CD4-positive, alpha-beta memory T cell (primary cell): Measurements from ENCODE around the gene DHRS3. TPM values are rescaled to one million over a fixed set of nuclear protein-coding genes. Genes with fewer than 3 reads are reported as not detected.

Experiments
- CTCF ChIA-PET: fragments of 350-600 bp; sonication (Branson Sonifier 250); formaldehyde crosslinking; loops from one replicate; lab custom pipeline; 2021; ENCODE audit warnings: inconsistent platforms; ENCODE audit not compliant: partially characterized antibody; lab: Charles Lee
- POLR2A ChIA-PET: fragments of 350-600 bp; sonication (Branson Sonifier 250); formaldehyde crosslinking; loops from one replicate; lab custom pipeline; 2021; ENCODE audit not compliant: partially characterized antibody; lab: Charles Lee
- DNase-seq, 5 donors: peaks; one replicate each; pipeline versions ENCODE4 v3.0.0 to v3.0.0-alpha.2; 2020 to 2022; ENCODE audit warnings: mixed read lengths in 1 of 5
- H3K27ac ChIP-seq: one replicate; pipeline ENCODE4 v1.7.0; 2013; ENCODE audit warnings: low read depth, low read length
- H3K27me3 ChIP-seq: 2 replicates; pipeline ENCODE4 v1.7.0; 2013; ENCODE audit warnings: mild to moderate bottlenecking, low read length, moderate library complexity; ENCODE audit not compliant: insufficient read depth
- H3K36me3 ChIP-seq: 2 replicates; pipeline ENCODE4 v1.7.0; 2013; ENCODE audit warnings: mild to moderate bottlenecking, low read length, moderate library complexity; ENCODE audit not compliant: insufficient read depth
- H3K4me1 ChIP-seq: 2 replicates; pipeline ENCODE4 v1.7.0; 2013; ENCODE audit warnings: mild to moderate bottlenecking, low read length, moderate library complexity; ENCODE audit not compliant: insufficient read depth
- H3K4me3 ChIP-seq, 2 donors: one replicate each; pipeline ENCODE4 v1.7.0; 2013; ENCODE audit warnings: low read length in 2 of 2, mild to moderate bottlenecking in 1 of 2
- H3K9me3 ChIP-seq, 2 donors: one replicate each; pipeline ENCODE4 v1.7.0; 2013; ENCODE audit warnings: low read length in 2 of 2, control low read depth in 1 of 2; ENCODE audit not compliant: control insufficient read depth in 1 of 2
- H3K27ac Mint-ChIP-seq, 7 donors: one replicate each; pipeline ENCODE4 v1.8.0; 2020 to 2021; ENCODE audit warnings: mixed read lengths in 7 of 7, mild to moderate bottlenecking in 6 of 7, inconsistent platforms in 3 of 7, moderate library complexity in 3 of 7
- H3K27me3 Mint-ChIP-seq, 2 donors: one replicate each; pipeline ENCODE4 v1.8.0; 2020 to 2021; ENCODE audit warnings: mixed read lengths in 2 of 2
- H3K36me3 Mint-ChIP-seq, 2 donors: one replicate each; pipeline ENCODE4 v1.8.0; 2020 to 2021; ENCODE audit warnings: mixed read lengths in 2 of 2, inconsistent platforms in 1 of 2, mild to moderate bottlenecking in 1 of 2
- H3K4me1 Mint-ChIP-seq, 4 donors: one replicate each; pipeline ENCODE4 v1.8.0; 2020 to 2021; ENCODE audit warnings: mixed read lengths in 4 of 4, mild to moderate bottlenecking in 1 of 4
- H3K4me3 Mint-ChIP-seq, 8 donors: one replicate each; pipeline ENCODE4 v1.8.0; 2020 to 2021; ENCODE audit warnings: mixed read lengths in 8 of 8, mild to moderate bottlenecking in 7 of 8, moderate library complexity in 6 of 8, inconsistent platforms in 3 of 8
- H3K9me3 Mint-ChIP-seq, 8 donors: one replicate each; pipeline ENCODE4 v1.8.0; 2020 to 2021; ENCODE audit warnings: mixed read lengths in 8 of 8, mild to moderate bottlenecking in 5 of 8, inconsistent platforms in 3 of 8, moderate library complexity in 1 of 8
- intact Hi-C: fragments of 100-400 bp; cut with micrococcal nuclease; formaldehyde crosslinking; loops from one replicate; pipeline ENCODE4 v1.15.1; 2023
- polyA plus RNA-seq, 2 donors: library from polyadenylated mRNA; unstranded; fragments of 300-500 nt; fragmentation: Illumina TruSeq; gene quantifications; one replicate each; pipeline ENCODE4 v1.2.3, GENCODE V29; 2021
- total RNA-seq, 2 experiments: library from RNA; stranded (reverse); gene quantifications; one replicate each; pipeline ENCODE4 v1.2.3, GENCODE V29; 2021

The DHRS3 gene
- total and polyA plus RNA-seq, 4 experiments from 2014 or later: 30.1 to 91.8 (median 64.0) TPM

DNA sequence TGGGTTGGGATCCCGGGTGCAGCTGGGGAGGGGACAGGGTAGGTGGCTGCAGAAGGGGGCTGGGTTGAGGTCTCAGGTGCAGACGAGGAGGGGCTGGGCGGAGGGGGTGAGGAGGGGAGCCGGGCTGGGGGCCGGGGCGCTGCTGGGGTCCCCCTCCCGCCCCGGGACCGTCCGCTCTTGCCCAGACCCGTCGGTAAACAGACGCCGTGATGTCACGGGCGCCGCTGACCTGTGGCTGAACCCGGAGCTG is 22.3 kb downstream of the DHRS3 start:
- Mint-ChIP-seq H3K4me1 (peaks cover 22 to 73% (median 46%) of the 10 kb centered on the region in 4 donors), H3K4me3 (peak overlapping the region in 5 of 8 donors; percentile 15 to 31 (median 25)), H3K27me3 (no peaks in the 10 kb centered on the region), H3K36me3 (peaks cover 4 to 5% of the 10 kb centered on the region in 2 donors), H3K27ac (no peak overlapping the region), H3K9me3 (no peaks in the 10 kb centered on the region)
- no peak for DNase-seq
- intact Hi-C loops: no loop called here
- no peak overlapping the region for H3K27ac ChIP-seq
- peaks cover 30% of the 10 kb centered on the region for H3K4me1 ChIP-seq
- H3K9me3 ChIP-seq: no peaks in the 10 kb centered on the region
- H3K36me3 ChIP-seq: peaks cover 4% of the 10 kb centered on the region
- POLR2A ChIA-PET: interaction anchor here (0.8 to 3.1 kb wide), 2 partner anchors 24 to 85 kb away, joined by 3 to 17 read pairs; partner anchors contain the start of gene DHRS3
- no peak overlapping the region for H3K4me3 ChIP-seq
- no peaks in the 10 kb centered on the region for H3K27me3 ChIP-seq
- CTCF ChIA-PET: interaction anchor here (1.4 kb wide), 1 partner anchor 23 kb away, joined by 4 read pairs; no protein-coding TSS in a partner anchor

DNA sequence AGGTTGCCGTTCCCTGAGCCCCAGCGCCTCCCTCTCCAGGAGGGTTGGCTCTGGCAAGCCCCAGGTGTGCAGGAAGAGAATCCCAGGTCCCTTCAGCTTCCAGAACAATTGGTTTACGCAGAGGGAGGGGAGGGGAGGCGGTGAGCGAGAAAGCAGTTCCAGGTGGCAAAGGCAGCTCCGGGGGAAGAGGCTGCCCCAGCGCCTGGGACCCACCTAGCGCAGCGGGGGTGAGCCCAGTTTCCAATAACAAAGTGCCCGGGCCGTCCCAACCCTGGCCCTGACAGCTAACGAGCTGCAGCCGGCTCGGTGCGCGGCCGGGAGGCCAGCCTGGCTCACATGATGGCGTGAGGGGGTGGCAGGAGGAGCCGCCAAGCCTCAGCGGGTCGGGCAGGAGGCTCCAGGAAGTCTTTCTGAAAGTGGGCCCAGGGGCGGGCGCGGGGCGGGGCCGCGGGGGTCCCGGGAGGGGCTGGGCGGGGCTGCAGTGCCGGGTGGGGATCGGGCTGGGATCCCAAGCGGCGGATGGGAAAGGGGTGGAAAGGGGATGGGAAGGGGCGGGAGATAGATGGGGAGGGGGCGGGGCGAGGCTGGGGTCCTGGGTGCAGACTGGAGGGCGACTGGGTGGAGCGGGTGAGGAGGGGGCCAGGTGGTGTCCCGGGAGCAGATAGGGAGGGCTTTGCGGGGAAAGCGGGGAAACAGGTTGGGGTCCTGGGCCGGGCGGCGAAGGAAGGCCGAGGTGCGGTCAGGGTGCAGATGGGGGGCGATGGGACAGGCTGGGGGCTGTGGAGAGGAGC is 22.8 kb downstream of the DHRS3 start:
- H3K36me3 Mint-ChIP-seq: peaks cover 4 to 5% of the 10 kb centered on the region in 2 donors
- H3K27me3 Mint-ChIP-seq: no peaks in the 10 kb centered on the region
- peak overlapping the region; percentile 62 to 82 (median 76) for H3K4me3 Mint-ChIP-seq
- H3K27ac ChIP-seq: no peak overlapping the region
- no peaks in the 10 kb centered on the region for H3K9me3 Mint-ChIP-seq
- no peak for DNase-seq
- POLR2A ChIA-PET: interaction anchor here (0.8 to 3.1 kb wide), 2 partner anchors 24 to 85 kb away, joined by 3 to 17 read pairs; partner anchors contain the start of gene DHRS3
- peaks cover 4% of the 10 kb centered on the region for H3K36me3 ChIP-seq
- no peaks in the 10 kb centered on the region for H3K27me3 ChIP-seq
- no peak overlapping the region for H3K4me3 ChIP-seq
- peak overlapping the region in 4 of 7 donors; percentile 13 to 85 (median 76) for H3K27ac Mint-ChIP-seq
- H3K9me3 ChIP-seq: no peaks in the 10 kb centered on the region
- H3K4me1 ChIP-seq: peaks cover 28% of the 10 kb centered on the region
- H3K4me1 Mint-ChIP-seq: peaks cover 20 to 70% (median 44%) of the 10 kb centered on the region in 4 donors
- CTCF ChIA-PET: interaction anchor here (0.9 kb wide), 1 partner anchor 29 kb away, joined by 3 read pairs; no protein-coding TSS in a partner anchor
- intact Hi-C loops: no loop called here

DNA sequence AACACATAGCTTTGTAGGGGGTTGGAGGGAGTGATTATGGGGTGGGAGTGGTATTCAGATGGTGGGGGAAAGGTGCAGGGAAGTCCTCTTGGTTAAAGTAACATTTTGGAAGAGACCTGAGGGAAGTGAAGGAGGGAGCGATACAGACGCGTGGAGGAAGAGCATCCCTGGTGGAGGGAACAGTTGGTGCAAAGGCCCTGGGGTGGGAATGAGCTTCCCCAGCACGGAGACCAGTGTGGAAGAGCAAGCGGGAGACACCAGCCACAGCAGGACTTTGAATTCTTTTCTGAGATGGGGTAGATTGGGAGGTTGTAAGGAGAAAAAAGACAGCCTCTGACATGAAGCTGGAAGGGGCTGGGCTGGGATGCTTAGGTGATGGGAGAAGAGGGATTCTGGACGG is 23.5 kb downstream of the DHRS3 start:
- Histone ChIP-seq H3K4me1 (peaks cover 28% of the 10 kb centered on the region), H3K27ac (no peak overlapping the region), H3K4me3 (no peak overlapping the region), H3K27me3 (no peaks in the 10 kb centered on the region), H3K36me3 (peaks cover 4% of the 10 kb centered on the region), H3K9me3 (no peaks in the 10 kb centered on the region)
- DNase-seq: no peak
- Mint-ChIP-seq H3K4me1 (peaks cover 20 to 64% (median 40%) of the 10 kb centered on the region in 4 donors), H3K4me3 (peak overlapping the region; percentile 62 to 82 (median 76)), H3K27ac (peak overlapping the region in 5 of 7 donors; percentile 50 to 85 (median 68)), H3K36me3 (peaks cover 4 to 5% of the 10 kb centered on the region in 2 donors), H3K27me3 (no peaks in the 10 kb centered on the region), H3K9me3 (no peaks in the 10 kb centered on the region)
- intact Hi-C loops: no loop called here
- CTCF ChIA-PET: interaction anchor here (0.9 kb wide), 1 partner anchor 29 kb away, joined by 3 read pairs; no protein-coding TSS in a partner anchor
- POLR2A ChIA-PET: interaction anchor here (0.6 to 3.1 kb wide), 2 partner anchors 25 to 351 kb away, joined by 3 to 17 read pairs; partner anchors contain the start of gene DHRS3

DNA sequence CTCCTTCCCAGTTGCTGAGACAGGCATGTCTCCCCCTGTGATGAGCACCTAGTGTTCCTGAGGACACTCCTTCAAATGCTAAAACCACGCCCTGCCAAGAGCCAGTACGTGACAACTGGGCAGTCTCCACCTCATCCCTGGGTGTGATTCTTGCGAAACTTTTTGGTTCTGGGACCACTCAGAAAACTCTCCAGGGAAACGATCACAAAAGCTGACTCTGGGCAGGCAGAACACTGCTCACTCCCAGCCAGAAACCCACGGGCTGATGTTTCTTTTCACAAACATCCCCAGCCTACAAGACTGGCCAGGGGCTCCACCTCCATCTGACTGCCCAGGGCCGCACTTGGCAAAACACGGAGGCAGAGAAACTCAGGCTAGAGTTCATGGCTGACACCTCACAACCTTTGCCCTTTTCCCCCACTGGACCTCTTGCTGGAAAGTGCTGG is 24.4 kb downstream of the DHRS3 start:
- Mint-ChIP-seq H3K4me3 (peak overlapping the region in 1 of 8 donors; percentile 82), H3K9me3 (no peaks in the 10 kb centered on the region), H3K27me3 (no peaks in the 10 kb centered on the region), H3K4me1 (peaks cover 20 to 60% (median 37%) of the 10 kb centered on the region in 4 donors), H3K36me3 (peaks cover 5% of the 10 kb centered on the region in 2 donors), H3K27ac (peak overlapping the region in 4 of 7 donors; percentile 10 to 60 (median 36))
- Histone ChIP-seq H3K36me3 (peaks cover 4% of the 10 kb centered on the region), H3K4me3 (no peak overlapping the region), H3K27me3 (no peaks in the 10 kb centered on the region), H3K4me1 (peaks cover 28% of the 10 kb centered on the region), H3K9me3 (no peaks in the 10 kb centered on the region), H3K27ac (no peak overlapping the region)
- CTCF ChIA-PET: no interaction called here
- POLR2A ChIA-PET: interaction anchor here (0.6 to 3.1 kb wide), 2 partner anchors 26 to 351 kb away, joined by 3 to 17 read pairs; partner anchors contain the start of gene DHRS3
- no peak for DNase-seq
- intact Hi-C loops: no loop called here

DNA sequence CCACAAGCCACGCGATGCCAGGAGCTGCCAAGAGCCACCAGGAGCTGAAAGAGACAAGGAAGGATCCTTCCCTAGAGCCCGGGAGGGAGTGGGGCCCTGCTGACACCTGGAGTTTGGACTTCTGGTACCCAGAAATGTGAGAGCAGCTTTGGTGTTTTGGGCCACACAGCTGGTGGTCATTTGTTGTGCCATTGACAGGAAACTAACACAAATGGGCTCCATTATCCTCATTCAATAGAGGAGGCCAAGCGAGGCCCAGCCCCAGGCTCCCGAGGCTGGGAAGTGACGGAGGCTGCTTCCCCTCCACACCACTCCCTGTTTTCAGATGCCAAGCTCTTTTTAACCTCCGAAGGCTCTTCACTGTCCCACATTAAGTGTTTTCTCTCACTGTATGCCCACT is 25.5 kb downstream of the DHRS3 start:
- Mint-ChIP-seq H3K36me3 (peaks cover 14 to 16% of the 10 kb centered on the region in 2 donors), H3K27ac (peak overlapping the region in 5 of 7 donors; percentile 18 to 58 (median 53)), H3K4me3 (peak overlapping the region in 2 of 8 donors; percentile 22 to 45), H3K4me1 (peaks cover 20 to 53% (median 38%) of the 10 kb centered on the region in 4 donors), H3K27me3 (no peaks in the 10 kb centered on the region), H3K9me3 (no peaks in the 10 kb centered on the region)
- intact Hi-C loops: no loop called here
- CTCF ChIA-PET: interaction anchor here (2.1 to 2.4 kb wide), 2 partner anchors 8 to 26 kb away, joined by 5 to 9 read pairs; partner anchors contain the start of gene DHRS3
- Histone ChIP-seq H3K27ac (no peak overlapping the region), H3K9me3 (no peaks in the 10 kb centered on the region), H3K36me3 (peaks cover 4% of the 10 kb centered on the region), H3K4me1 (peaks cover 24% of the 10 kb centered on the region), H3K27me3 (no peaks in the 10 kb centered on the region), H3K4me3 (no peak overlapping the region)
- POLR2A ChIA-PET: no interaction called here
- DNase-seq: no peak

DNA sequence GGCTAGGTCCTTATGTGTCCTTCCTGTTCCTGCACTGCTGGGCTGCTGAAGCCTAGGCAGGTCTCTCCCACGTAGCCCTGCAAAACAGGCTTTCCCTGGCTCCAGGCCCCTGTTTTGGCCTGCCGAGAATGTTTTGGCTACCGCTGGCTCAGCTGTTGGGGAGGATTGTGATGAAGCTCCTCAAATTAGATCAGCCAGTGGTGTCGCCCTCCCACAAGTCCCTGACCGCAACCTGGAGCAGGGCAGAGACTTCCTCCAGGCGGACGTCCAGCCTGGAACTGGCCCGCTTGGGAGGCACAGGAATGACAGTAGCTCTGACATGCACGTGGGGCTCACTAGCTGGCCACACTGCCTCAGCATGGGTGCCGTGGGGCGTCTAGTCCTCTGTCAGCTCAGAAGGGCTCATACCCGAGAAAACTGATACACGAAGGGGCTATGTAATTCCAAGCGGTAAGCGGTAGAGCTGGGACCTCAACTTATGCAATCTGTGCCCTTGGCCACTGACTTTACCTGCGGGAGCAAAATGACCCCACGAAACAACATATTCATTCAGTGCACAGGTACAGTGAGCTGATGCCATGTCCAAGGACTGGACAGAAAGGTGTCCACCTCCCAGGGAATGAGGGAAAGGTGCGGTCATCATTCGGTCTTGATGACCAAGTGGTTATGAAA is 26.6 kb downstream of the DHRS3 start:
- H3K4me3 Mint-ChIP-seq: no peak overlapping the region
- H3K36me3 ChIP-seq: peaks cover 4% of the 10 kb centered on the region
- ChIA-PET POLR2A (no interaction called here), CTCF (interaction anchor here (1.1 to 2.4 kb wide), 4 partner anchors 10 to 68 kb away, joined by 3 to 9 read pairs (median 4); partner anchors contain the start of gene DHRS3)
- H3K9me3 Mint-ChIP-seq: no peaks in the 10 kb centered on the region
- intact Hi-C loops: no loop called here
- H3K4me3 ChIP-seq: no peak overlapping the region
- DNase-seq: no peak
- no peaks in the 10 kb centered on the region for H3K9me3 ChIP-seq
- H3K4me1 Mint-ChIP-seq: peaks cover 18 to 43% (median 31%) of the 10 kb centered on the region in 4 donors
- H3K36me3 Mint-ChIP-seq: peaks cover 14 to 20% of the 10 kb centered on the region in 2 donors
- H3K27me3 ChIP-seq: no peaks in the 10 kb centered on the region
- no peak overlapping the region for H3K27ac ChIP-seq
- H3K4me1 ChIP-seq: peaks cover 17% of the 10 kb centered on the region
- no peaks in the 10 kb centered on the region for H3K27me3 Mint-ChIP-seq
- peak overlapping the region in 1 of 7 donors; percentile 85 for H3K27ac Mint-ChIP-seq
